Measurements from ENCODE around the gene TRIM29.

Gene TRIM29

DNA sequence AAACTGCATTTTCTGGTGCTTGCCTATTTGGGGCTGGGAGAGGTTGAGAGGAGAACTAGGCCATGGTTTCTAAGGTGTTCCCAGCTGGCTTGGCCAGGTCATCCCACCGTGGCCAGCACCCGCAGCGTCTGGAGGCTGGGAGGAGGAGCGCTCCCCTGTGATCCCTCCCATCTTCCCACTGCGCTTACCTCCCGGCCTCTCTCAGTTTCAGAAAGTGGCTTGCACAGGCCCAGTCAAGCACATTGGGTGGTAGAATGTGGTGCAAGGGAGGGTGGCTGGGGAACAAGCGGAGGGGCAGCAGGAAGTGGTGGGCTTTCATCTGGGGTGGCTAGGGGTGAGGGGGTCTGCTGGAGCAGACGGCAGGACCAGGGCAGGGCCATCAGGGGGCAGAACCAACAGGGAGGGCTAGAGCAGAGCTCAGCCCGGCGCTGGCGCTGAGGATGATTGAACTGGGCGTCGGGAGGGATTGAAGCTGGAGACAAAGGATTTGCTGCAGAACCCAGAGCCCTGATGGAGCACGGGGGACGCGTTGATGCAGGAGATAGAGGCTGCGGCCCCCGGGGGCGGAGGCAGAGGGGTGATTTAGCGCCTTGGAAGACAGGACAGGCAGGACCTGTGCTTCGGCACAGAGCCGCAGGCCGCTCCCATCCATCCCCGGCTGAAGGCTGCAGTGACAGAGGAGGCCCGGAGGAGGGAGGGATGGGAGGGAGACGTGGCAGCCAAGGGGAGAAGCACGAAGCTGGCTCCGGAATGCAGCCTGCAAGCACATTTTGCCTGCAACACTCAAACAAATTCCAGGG, 76.0 kb downstream of the TRIM29 start:
- no peak for DNase-seq (ENCODE audit: low read depth in 2 of 2)

All from stimulated activated CD8-positive, alpha-beta memory T cell treated with anti-CD3 and anti-CD28 coated beads, Interleukin-2, amount 100 ng/mL, for 1 hour (primary cell).